ENCODE data around the gene UBE2E1. TPM values are rescaled to one million over a fixed set of nuclear protein-coding genes. Genes with fewer than 3 reads are reported as not detected.
"Not testable (repeated sequence)": the region's sequence is repeated elsewhere in the genome, so short reads cannot be mapped to it uniquely, and the experiment has no call there.

Gene UBE2E1
- total RNA-seq, 2 experiments from 2014 or later: 73.9 to 74.9 TPM

DNA sequence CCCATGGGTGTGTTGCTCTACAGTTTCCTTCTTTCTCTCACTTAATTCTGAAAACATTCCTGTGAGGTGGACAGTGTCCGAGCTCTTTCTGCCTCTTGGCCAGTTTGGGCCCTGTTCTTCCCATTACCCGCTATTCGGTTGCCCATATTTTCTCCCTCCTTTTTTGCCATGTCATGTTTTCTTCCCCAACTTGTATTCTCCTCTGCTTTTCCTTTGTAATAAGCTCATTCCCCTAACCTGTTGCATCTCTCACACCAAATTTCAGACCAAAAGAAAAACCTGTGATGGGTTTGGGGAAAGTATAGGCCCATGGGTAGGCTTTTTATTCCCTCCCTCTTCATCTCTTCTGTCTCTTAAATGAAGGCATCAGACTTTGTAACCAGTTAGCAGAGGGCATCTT is 80.6 kb downstream of the UBE2E1 start:
- peaks cover 13% of the 10 kb centered on the region for H3K4me1 Mint-ChIP-seq
- H3K9me3 Mint-ChIP-seq: no peaks in the 10 kb centered on the region
- no peak overlapping the region for H3K4me3 Mint-ChIP-seq
- DNase-seq: no peak
- no peak overlapping the region for H3K27ac Mint-ChIP-seq
- peaks cover 14% of the 10 kb centered on the region for H3K36me3 Mint-ChIP-seq
- no peaks in the 10 kb centered on the region for H3K27me3 Mint-ChIP-seq

DNA sequence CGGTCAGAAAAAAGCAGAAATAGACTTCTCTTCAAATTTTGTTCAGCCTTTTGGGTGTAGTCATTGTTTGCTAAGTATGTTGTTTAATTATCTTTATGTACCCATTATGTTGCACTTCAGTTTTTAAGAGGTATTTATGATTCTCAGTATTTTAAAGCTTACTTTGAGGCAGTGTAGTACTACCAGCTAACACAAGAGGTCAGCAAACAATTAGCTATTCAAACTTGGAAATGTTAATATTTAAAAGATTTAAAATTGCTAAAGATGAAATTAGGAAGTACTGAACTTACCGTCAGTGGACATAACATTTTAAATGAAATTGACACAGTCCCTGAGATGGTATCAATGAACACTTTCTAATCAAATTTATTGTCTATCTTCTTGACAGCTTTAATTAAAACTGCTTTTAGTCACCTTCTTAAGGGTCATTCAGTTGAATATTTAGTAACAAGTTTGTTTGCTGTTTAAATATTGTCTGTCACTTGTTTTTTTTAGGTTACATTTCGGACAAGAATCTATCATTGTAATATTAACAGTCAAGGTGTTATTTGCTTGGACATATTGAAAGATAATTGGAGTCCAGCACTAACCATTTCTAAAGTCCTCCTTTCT is 83.0 kb downstream of the UBE2E1 start:
- peaks cover 3% of the 10 kb centered on the region for H3K36me3 Mint-ChIP-seq
- H3K4me1 Mint-ChIP-seq: peaks cover 2% of the 10 kb centered on the region
- H3K4me3 Mint-ChIP-seq: no peak overlapping the region
- H3K27me3 Mint-ChIP-seq: no peaks in the 10 kb centered on the region
- H3K9me3 Mint-ChIP-seq: no peaks in the 10 kb centered on the region
- H3K27ac Mint-ChIP-seq: no peak overlapping the region
- DNase-seq: no peak

DNA sequence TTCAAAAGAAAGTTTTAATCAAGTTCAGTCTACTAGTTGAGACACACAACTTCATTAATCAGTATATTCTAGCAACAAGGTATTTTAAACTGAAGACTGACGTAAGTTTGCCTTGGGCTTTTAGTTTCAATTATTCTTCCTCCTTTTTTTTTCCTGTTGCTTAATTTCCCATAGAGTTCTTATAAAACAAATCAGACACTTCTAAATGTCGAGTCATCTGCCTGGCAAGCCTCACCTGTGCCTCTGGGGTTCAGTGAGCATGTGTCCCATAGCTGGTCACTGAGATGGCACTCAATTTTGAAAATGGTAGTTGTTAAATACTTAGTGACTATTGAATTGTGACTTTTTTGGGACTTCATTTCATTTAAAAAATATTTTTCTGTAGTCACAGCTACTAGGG is 83.6 kb downstream of the UBE2E1 start:
- Mint-ChIP-seq H3K36me3 (peaks cover 3% of the 10 kb centered on the region), H3K27me3 (no peaks in the 10 kb centered on the region), H3K9me3 (no peaks in the 10 kb centered on the region), H3K4me3 (no peak overlapping the region), H3K4me1 (peaks cover 2% of the 10 kb centered on the region), H3K27ac (no peak overlapping the region)
- DNase-seq: no peak

DNA sequence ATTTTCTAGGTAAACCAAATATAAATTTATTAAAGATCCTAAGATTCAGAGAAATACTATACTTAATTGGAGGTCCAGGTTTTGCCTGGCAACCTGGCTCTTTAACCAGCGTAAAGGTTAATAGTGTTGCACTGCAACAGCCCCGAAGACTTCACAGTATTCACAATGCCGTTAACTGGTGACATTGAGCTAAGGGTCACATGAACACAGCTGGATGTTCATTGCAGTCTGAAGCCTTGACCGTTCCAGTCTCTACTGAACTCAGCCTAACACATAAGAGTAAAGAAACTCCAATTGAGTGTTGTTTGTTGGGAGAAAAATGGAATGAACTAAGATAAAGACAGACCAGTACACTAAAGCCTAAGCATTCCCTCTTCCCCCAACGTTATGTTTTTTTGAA is 84.2 kb downstream of the UBE2E1 start:
- peaks cover 3% of the 10 kb centered on the region for H3K36me3 Mint-ChIP-seq
- no peak overlapping the region for H3K27ac Mint-ChIP-seq
- no peaks in the 10 kb centered on the region for H3K27me3 Mint-ChIP-seq

GRCh38 chr3:23894254-23895061 is 88.7 kb downstream of the UBE2E1 start:
- no peak for DNase-seq
- Mint-ChIP-seq H3K36me3 (peaks cover 16% of the 10 kb centered on the region), H3K4me1 (peaks cover 2% of the 10 kb centered on the region), H3K27ac (no peak overlapping the region), H3K27me3 (no peaks in the 10 kb centered on the region), H3K4me3 (no peak overlapping the region), H3K9me3 (no peaks in the 10 kb centered on the region)

More for the DNA sequence above, 84.2 kb downstream of the UBE2E1 start:
- H3K4me1 Mint-ChIP-seq: peaks cover 2% of the 10 kb centered on the region
- H3K4me3 Mint-ChIP-seq: no peak overlapping the region
- H3K9me3 Mint-ChIP-seq: no peaks in the 10 kb centered on the region
- no peak for DNase-seq

- no peak for DNase-seq
- Mint-ChIP-seq H3K9me3 (no peaks in the 10 kb centered on the region), H3K36me3 (peaks cover 16% of the 10 kb centered on the region), H3K27ac (no peak overlapping the region), H3K27me3 (no peaks in the 10 kb centered on the region), H3K4me3 (no peak overlapping the region), H3K4me1 (peaks cover 2% of the 10 kb centered on the region)
These were observed 89.4 kb downstream of the UBE2E1 start for GRCh38 chr3:23895181-23895580.

GRCh38 chr3:23900744-23901143 is 95.0 kb downstream of the UBE2E1 start:
- Mint-ChIP-seq H3K4me1 (no peaks in the 10 kb centered on the region), H3K9me3 (peaks cover 4% of the 10 kb centered on the region), H3K27ac (no peak overlapping the region), H3K4me3 (no peak overlapping the region), H3K36me3 (peaks cover 34% of the 10 kb centered on the region), H3K27me3 (no peaks in the 10 kb centered on the region)
- no peak for DNase-seq

- no peak for DNase-seq
- H3K9me3 Mint-ChIP-seq: peaks cover 4% of the 10 kb centered on the region
- H3K27ac Mint-ChIP-seq: no peak overlapping the region
- H3K4me1 Mint-ChIP-seq: peaks cover 2% of the 10 kb centered on the region
- H3K27me3 Mint-ChIP-seq: no peaks in the 10 kb centered on the region
- H3K4me3 Mint-ChIP-seq: no peak overlapping the region
- H3K36me3 Mint-ChIP-seq: peaks cover 24% of the 10 kb centered on the region
These were observed 98.8 kb downstream of the UBE2E1 start for GRCh38 chr3:23904545-23904944.

DNA sequence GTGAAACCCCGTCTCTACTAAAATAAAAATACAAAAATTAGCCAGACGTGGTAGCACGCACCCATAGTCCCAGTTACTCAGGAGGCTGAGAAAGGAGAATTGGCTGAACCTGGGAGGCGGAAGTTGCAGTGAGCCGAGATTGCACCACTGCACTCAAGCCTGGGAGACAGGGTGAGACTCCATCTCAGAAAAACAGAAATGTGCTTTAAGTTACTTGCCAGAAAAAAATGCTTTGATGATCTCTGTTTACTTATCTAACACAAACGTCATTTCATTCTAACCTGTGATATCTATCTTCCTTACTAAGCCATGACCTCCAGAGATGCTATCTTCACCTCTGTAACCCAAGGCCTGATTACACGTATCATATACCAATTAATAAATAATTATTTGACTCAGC is 103.6 kb downstream of the UBE2E1 start:
- no peak for DNase-seq

DNA sequence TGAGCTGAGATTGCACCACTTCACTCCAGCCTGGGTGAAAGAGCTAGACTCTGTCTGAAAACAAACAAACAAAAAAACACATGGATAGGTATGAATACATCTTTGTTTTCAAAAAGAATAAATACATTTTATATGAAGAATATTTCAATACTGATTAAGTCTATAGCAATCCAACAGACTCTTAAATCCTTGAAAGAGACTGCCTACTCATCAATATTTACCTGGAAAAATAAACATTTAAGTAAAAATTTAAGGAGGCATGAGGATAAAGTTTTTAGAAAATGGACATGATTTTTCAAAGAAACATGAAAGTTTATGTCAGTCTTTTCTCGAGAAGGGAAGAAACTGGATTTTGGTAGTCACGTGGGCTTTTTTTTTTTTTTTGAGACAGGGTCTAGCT is 105.6 kb downstream of the UBE2E1 start:
- H3K9me3 Mint-ChIP-seq: no peaks in the 10 kb centered on the region
- no peak overlapping the region for H3K4me3 Mint-ChIP-seq
- H3K4me1 Mint-ChIP-seq: peaks cover 19% of the 10 kb centered on the region
- no peaks in the 10 kb centered on the region for H3K27me3 Mint-ChIP-seq
- no peak for DNase-seq
- no peak overlapping the region for H3K27ac Mint-ChIP-seq
- H3K36me3 Mint-ChIP-seq: peaks cover 4% of the 10 kb centered on the region

More for the DNA sequence above, 103.6 kb downstream of the UBE2E1 start:
- Mint-ChIP-seq H3K27me3 (no peaks in the 10 kb centered on the region), H3K4me3 (no peak overlapping the region), H3K27ac (no peak overlapping the region), H3K9me3 (peaks cover 2% of the 10 kb centered on the region), H3K36me3 (peaks cover 17% of the 10 kb centered on the region), H3K4me1 (peaks cover 9% of the 10 kb centered on the region)

- not testable (repeated sequence) for H3K27me3 Mint-ChIP-seq, H3K9me3 Mint-ChIP-seq, H3K4me3 Mint-ChIP-seq, H3K36me3 Mint-ChIP-seq, DNase-seq, H3K27ac Mint-ChIP-seq
- peaks cover 19% of the 10 kb centered on the region for H3K4me1 Mint-ChIP-seq
These were observed 106.6 kb downstream of the UBE2E1 start for GRCh38 chr3:23912335-23912734.

GRCh38 chr3:23913182-23913581 is 107.4 kb downstream of the UBE2E1 start:
- no peak overlapping the region for H3K4me3 Mint-ChIP-seq
- no peak overlapping the region for H3K27ac Mint-ChIP-seq
- DNase-seq: no peak
- H3K27me3 Mint-ChIP-seq: no peaks in the 10 kb centered on the region
- H3K4me1 Mint-ChIP-seq: peaks cover 19% of the 10 kb centered on the region
- H3K9me3 Mint-ChIP-seq: no peaks in the 10 kb centered on the region
- H3K36me3 Mint-ChIP-seq: peaks cover 18% of the 10 kb centered on the region

- no peak overlapping the region for H3K4me3 Mint-ChIP-seq
- no peaks in the 10 kb centered on the region for H3K9me3 Mint-ChIP-seq
- peaks cover 27% of the 10 kb centered on the region for H3K36me3 Mint-ChIP-seq
- H3K27me3 Mint-ChIP-seq: no peaks in the 10 kb centered on the region
- DNase-seq: no peak
- no peak overlapping the region for H3K27ac Mint-ChIP-seq
- H3K4me1 Mint-ChIP-seq: peaks cover 26% of the 10 kb centered on the region
These were observed 108.4 kb downstream of the UBE2E1 start for GRCh38 chr3:23913873-23914743.

DNA sequence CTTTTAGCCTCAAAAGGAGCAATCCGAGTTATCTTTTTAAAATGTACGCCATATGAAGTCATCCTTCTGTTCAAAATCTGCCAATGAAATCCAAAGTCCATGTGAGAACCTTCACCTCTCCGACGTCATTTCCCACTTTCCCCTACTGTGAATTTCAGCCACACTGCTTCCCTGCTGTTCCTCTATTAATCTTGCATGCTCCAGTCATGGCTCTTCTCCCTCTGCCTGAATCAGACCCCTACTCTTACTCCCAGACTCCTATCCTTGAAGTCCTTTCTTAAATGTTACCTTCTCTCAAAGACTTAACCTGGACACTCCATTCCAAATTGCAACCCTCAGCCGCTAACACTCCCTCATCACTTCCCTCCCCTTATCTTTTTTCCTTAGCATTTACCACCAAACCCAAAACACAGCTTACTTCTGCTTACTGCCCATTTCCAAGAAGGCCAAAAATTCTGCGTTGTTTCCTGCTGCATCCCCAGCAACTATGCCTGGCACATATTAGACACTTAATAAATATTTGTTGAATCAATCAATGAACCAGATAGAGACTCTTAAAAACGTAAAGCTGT is 109.9 kb downstream of the UBE2E1 start:
- Mint-ChIP-seq H3K9me3 (no peaks in the 10 kb centered on the region), H3K4me1 (peaks cover 38% of the 10 kb centered on the region), H3K36me3 (peaks cover 39% of the 10 kb centered on the region), H3K27me3 (no peaks in the 10 kb centered on the region), H3K27ac (no peak overlapping the region), H3K4me3 (peak overlapping the region; percentile 97)
- no peak for DNase-seq
